K562 (cell line): Measurements from ENCODE around the gene TMEM117. TPM values are rescaled to one million over a fixed set of nuclear protein-coding genes. Genes with fewer than 3 reads are reported as not detected.

Experiments used
- ATAC-seq: fragments of 200-7000 bp; cut with Tn5 transposase; 3 replicates; pipeline ENCODE4 v1.9.1; 2020; ENCODE audit warnings: moderate library complexity
- BruUV-seq: library from RNA; stranded (reverse); fragments of 400-500 nt; replicated peaks from 2 replicates; lab custom pipeline; 2021; lab: Mats Ljungman, UMichigan
- CTCF ChIA-PET: fragments of 300-600 bp; formaldehyde crosslinking; extraction: SDS; loops from one replicate; lab custom pipeline; 2021; ENCODE audit warnings: low intra/inter-chr PET ratio; lab: Yijun Ruan, JAX
- POLR2A ChIA-PET: fragments of 300-600, 350-650 bp; sonication (Branson Sonifier 250); formaldehyde crosslinking; extraction: SDS; loops from one replicate; lab custom pipeline; 2021; ENCODE audit warnings: antibody characterized with exemption, inconsistent platforms; lab: Yijun Ruan, JAX
- DNase-seq, 4 experiments: peaks; one replicate each; pipeline versions ENCODE4 v3.0.0 to v3.0.0-alpha.2; 2011 to 2018; ENCODE audit warnings: low spot score in 3 of 4, mixed read lengths in 3 of 4; ENCODE audit errors: extremely low read depth in 1 of 4
- FAIRE-seq: peaks from 2 replicates; lab custom pipeline; 2011; peaks lifted over from hg19 to GRCh38; lab: Jason Lieb, UNC
- H2AFZ ChIP-seq: 2 replicates; pipeline ENCODE4 v1.6.0; 2011; ENCODE audit warnings: low read depth, low read length, control low read depth, inconsistent platforms
- H3K27ac ChIP-seq: fragments of 200-600 bp; 3 replicates; pipeline ENCODE4 v1.8.0; 2011; ENCODE audit warnings: low read depth, mild to moderate bottlenecking, control low read depth, inconsistent platforms, low read length, moderate library complexity, mixed read lengths; ENCODE audit errors: extremely low read depth
- H3K27me3 ChIP-seq, 2 experiments: fragments of 300-600 bp in 1 of 2; 2 replicates in 1 of 2; 3 replicates in 1 of 2; pipeline versions ENCODE4 v1.6.0 to v1.8.0; 2011; ENCODE audit warnings: inconsistent platforms in 2 of 2, low read length in 2 of 2, mild to moderate bottlenecking in 1 of 2, mixed read lengths in 1 of 2, moderate library complexity in 1 of 2; ENCODE audit not compliant: control insufficient read depth in 2 of 2, insufficient read depth in 2 of 2
- H3K36me3 ChIP-seq: fragments of 300-600 bp; 3 replicates; pipeline ENCODE4 v1.8.0; 2011; ENCODE audit warnings: mild to moderate bottlenecking, low read length, inconsistent platforms; ENCODE audit not compliant: control insufficient read depth, insufficient read depth
- H3K4me1 ChIP-seq, 2 experiments: fragments of 200-600 bp in 1 of 2; replicated peaks in 1 of 2; 2 replicates in 1 of 2; 3 replicates in 1 of 2; pipeline versions ENCODE4 v1.5.1 to v1.8.0; 2011; ENCODE audit warnings: inconsistent platforms in 2 of 2, low read length in 2 of 2, mild to moderate bottlenecking in 1 of 2, mixed read lengths in 1 of 2, moderate library complexity in 1 of 2; ENCODE audit not compliant: control insufficient read depth in 2 of 2, insufficient read depth in 2 of 2
- H3K4me2 ChIP-seq: 2 replicates; pipeline ENCODE4 v1.6.1; 2011; ENCODE audit warnings: low read length, control low read depth, inconsistent platforms, mixed read lengths; ENCODE audit not compliant: insufficient read depth
- H3K4me3 ChIP-seq: fragments of 200-600 bp; sonication (generic), shearing (Covaris generic); 2 replicates; pipeline ENCODE4 v1.5.1; 2016; ENCODE audit warnings: control low read depth, inconsistent platforms
- H3K79me2 ChIP-seq: fragments of 200-600 bp; 3 replicates; pipeline ENCODE4 v1.8.0; 2011; ENCODE audit warnings: low read length, inconsistent platforms; ENCODE audit not compliant: control insufficient read depth, insufficient read depth
- H3K9ac ChIP-seq, 2 experiments: 2 replicates each; pipeline versions ENCODE4 v1.6.0 to v1.6.1; 2011; ENCODE audit warnings: low read depth in 2 of 2, low read length in 2 of 2, control low read depth in 1 of 2, inconsistent platforms in 1 of 2, mild to moderate bottlenecking in 1 of 2, mixed read lengths in 1 of 2; ENCODE audit not compliant: insufficient read depth in 1 of 2
- H3K9me1 ChIP-seq: one replicate; pipeline ENCODE4 v1.6.0; 2011; ENCODE audit warnings: inconsistent platforms, mild to moderate bottlenecking, low read length, moderate library complexity; ENCODE audit not compliant: control insufficient read depth, insufficient read depth
- H3K9me3 ChIP-seq: replicated peaks from 2 replicates; pipeline ENCODE4 v1.5.1; 2011; ENCODE audit warnings: low read depth, low read length, inconsistent platforms; ENCODE audit not compliant: control insufficient read depth, insufficient read depth
- H4K20me1 ChIP-seq: replicated peaks from 2 replicates; pipeline ENCODE4 v1.6.1; 2011; ENCODE audit warnings: low read length, inconsistent platforms, mixed read lengths; ENCODE audit not compliant: control insufficient read depth, insufficient read depth
- ASH1L ChIP-seq: fragments of 450-650 bp; IDR thresholded peaks from 2 replicates; pipeline ENCODE4 v1.6.1; 2018; ENCODE audit warnings: borderline replicate concordance, mild to moderate bottlenecking, low read depth; ENCODE audit not compliant: partially characterized antibody
- CCAR2 ChIP-seq: fragments of 200-400 bp; formaldehyde crosslinking; IDR thresholded peaks from 2 replicates; pipeline ENCODE4 v1.6.1; 2017; ENCODE audit warnings: mild to moderate bottlenecking, low read depth, low read length
- CEBPB ChIP-seq: fragments of 450-650 bp; IDR thresholded peaks from 2 replicates; pipeline ENCODE4 v1.6.1; 2016; ENCODE audit warnings: missing genetic modification characterization, missing compliant biosample characterization
- CHD1 ChIP-seq: fragments of 200-600 bp; sonication (generic); IDR thresholded peaks from one replicate; pipeline ENCODE4 v1.6.1; 2012; ENCODE audit warnings: mild to moderate bottlenecking, moderate library complexity, low read length, inconsistent platforms
- FOXM1 ChIP-seq, 2 experiments: fragments of 450-650 bp in 1 of 2; sonication (generic) in 1 of 2; formaldehyde crosslinking in 1 of 2; IDR thresholded peaks; 2 replicates each; pipeline versions ENCODE4 v1.6.1 to v1.9.0; 2017 to 2022; ENCODE audit warnings: low read depth in 2 of 2, mild to moderate bottlenecking in 2 of 2, missing genetic modification reagents in 1 of 2, moderate library complexity in 1 of 2
- NR2F6 ChIP-seq: fragments of 450-650 bp; formaldehyde crosslinking; IDR thresholded peaks from 2 replicates; pipeline ENCODE4 v1.4.0; 2020; ENCODE audit warnings: mild to moderate bottlenecking
- RBM17 ChIP-seq: fragments of 200-400 bp; formaldehyde crosslinking; IDR thresholded peaks from 2 replicates; pipeline ENCODE4 v1.6.1; 2017; ENCODE audit warnings: low read depth, mild to moderate bottlenecking, low read length, borderline replicate concordance
- SRSF9 ChIP-seq: fragments of 200-400 bp; formaldehyde crosslinking; IDR thresholded peaks from 2 replicates; pipeline ENCODE4 v1.6.1; 2017; ENCODE audit warnings: low read depth, low read length, borderline replicate concordance
- U2AF1 ChIP-seq: fragments of 200-400 bp; formaldehyde crosslinking; optimal IDR thresholded peaks from 2 replicates; pipeline ENCODE3; 2017; ENCODE audit warnings: mild to moderate bottlenecking, low read depth, low read length, moderate library complexity
- ZNF175 ChIP-seq: fragments of 200-800 bp; sonication (Bioruptor generic); IDR thresholded peaks from 2 replicates; pipeline ENCODE4 v1.6.1; 2016; ENCODE audit warnings: low read depth, mild to moderate bottlenecking, missing genetic modification characterization, missing compliant biosample characterization
- ZNF184 ChIP-seq: sonication (generic); formaldehyde crosslinking; IDR thresholded peaks from 2 replicates; pipeline ENCODE4 v1.5.0; 2020; ENCODE audit warnings: missing genetic modification reagents
- ZNF347 ChIP-seq: fragments of 450-650 bp; formaldehyde crosslinking; IDR thresholded peaks from 2 replicates; pipeline ENCODE4 v1.4.0; 2020; ENCODE audit warnings: low read depth, mild to moderate bottlenecking, moderate library complexity
- ZNF79 ChIP-seq: fragments of 250-450 bp; sonication (Bioruptor Pico); IDR thresholded peaks from 2 replicates; pipeline ENCODE4 v1.4.0; 2020; ENCODE audit warnings: low read depth, mild to moderate bottlenecking, moderate library complexity
- WGBS: fragments of 100-300 bp; shearing (Covaris generic); methylation state at CpG from one replicate; pipeline ENCODE4 v1.1.6; 2016; ENCODE audit warnings: low coverage, mixed read lengths; ENCODE audit not compliant: insufficient coverage; ENCODE audit errors: missing lambda C conversion rate; 5-methylcytosine and 5-hydroxymethylcytosine counted together
- in situ Hi-C: fragments of 300-500 bp; cut with MboI; formaldehyde crosslinking; loops from 4 replicates; pipeline ENCODE4 v1.15.0; 2018; ENCODE audit warnings: inconsistent platforms, mixed read lengths
- intact Hi-C: fragments of 100-400 bp; cut with micrococcal nuclease; formaldehyde crosslinking; loops from 2 replicates; pipeline ENCODE4 v1.14.2; 2022
- polyA plus RNA-seq, 8 experiments: library from polyadenylated mRNA; depleted of rRNA in 4 of 8; stranded (reverse) in 5 of 8; unstranded in 3 of 8; fragments of >200 nt; fragmentation: Nextera tagmentation in 2 of 8; fragmentation: Illumina TruSeq in 1 of 8; extraction: Ambion mirVana in 2 of 8; extraction: Trizol in 1 of 8; gene quantifications; 2 replicates each; pipeline versions ENCODE4 v1.2.1 to v1.2.3, GENCODE V29; 2011 to 2014; ENCODE audit warnings: inconsistent platforms in 1 of 8, missing spikeins in 1 of 8
- total RNA-seq, 7 experiments: library from RNA; depleted of rRNA in 6 of 7; stranded (reverse); fragments of >200 nt in 6 of 7; fragmentation: Illumina TruSeq in 2 of 7; extraction: Trizol in 2 of 7; gene quantifications; 2 replicates each; pipeline versions ENCODE4 v1.2.1 to v1.2.3, GENCODE V29; 2011 to 2021; ENCODE audit warnings: low replicate concordance in 1 of 7
- TF ChIP-seq, protein P1 (sequence below): fragments of 450-650 bp; formaldehyde crosslinking; conservative IDR thresholded peaks from 2 replicates; pipeline ENCODE4 v1.4.0; 2022; ENCODE audit warnings: mild to moderate bottlenecking, missing genetic modification characterization
- TF ChIP-seq, protein P2 (sequence below): sonication (generic); formaldehyde crosslinking; IDR thresholded peaks from 2 replicates; pipeline ENCODE4 v1.8.0; 2022; ENCODE audit warnings: missing genetic modification reagents, mild to moderate bottlenecking, moderate library complexity, borderline replicate concordance
- TF ChIP-seq, protein P3 (sequence below), 2 experiments: fragments of 450-650 bp; IDR thresholded peaks; 2 replicates each; pipeline ENCODE4 v1.6.1; 2016
- TF ChIP-seq, protein P4 (sequence below): fragments of 450-650 bp; formaldehyde crosslinking; IDR thresholded peaks from 2 replicates; pipeline ENCODE4 v1.4.0; 2022; ENCODE audit warnings: missing genetic modification characterization
- TF ChIP-seq, protein P5 (sequence below): fragments of 250-450 bp; sonication (Bioruptor Pico); IDR thresholded peaks from 2 replicates; pipeline ENCODE4 v1.6.1; 2021; ENCODE audit warnings: mild to moderate bottlenecking

The TMEM117 gene
- total and polyA plus RNA-seq, 9 of the 15 experiments (the other 6 are each of a cell fraction or from before 2014, with no cell fraction given): 0.31 to 2.8 (median 1.0) TPM

DNA sequence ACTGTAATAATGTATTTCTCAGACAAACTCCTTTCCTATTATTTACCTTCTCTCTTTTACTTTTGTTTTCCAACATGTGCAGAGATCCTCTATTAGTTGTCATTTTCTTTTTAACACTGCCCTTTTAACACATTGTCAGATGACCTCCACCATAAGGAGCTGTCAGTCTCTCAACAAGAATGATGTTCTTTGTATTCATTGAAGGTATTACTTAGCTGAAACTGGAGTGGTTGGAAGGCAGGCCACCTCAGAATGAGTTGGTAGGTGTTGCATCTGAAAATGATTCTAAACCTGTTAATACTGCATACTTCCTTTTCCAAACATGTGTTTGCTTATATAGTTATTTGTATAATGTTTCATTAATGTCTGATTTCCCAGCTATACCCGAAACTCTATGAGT lies 16.9 kb downstream of the TMEM117 start:
- Histone ChIP-seq H3K36me3 (no peaks in the 10 kb centered on the region), H4K20me1 (no peaks in the 10 kb centered on the region), H3K4me3 (no peak overlapping the region), H3K4me2 (no peak overlapping the region), H3K9ac (no peak overlapping the region), H3K4me1 (no peaks in the 10 kb centered on the region), H3K27ac (no peak overlapping the region), H3K9me1 (no peaks in the 10 kb centered on the region), H3K27me3 (no peaks in the 10 kb centered on the region; a peak in 1 of 5 replicates), H3K79me2 (no peaks in the 10 kb centered on the region), H3K9me3 (no peaks in the 10 kb centered on the region), H2AFZ (no peak overlapping the region)
- no TSS peak for BruUV-seq
- FAIRE-seq (no peak), DNase-seq (no peak), ATAC-seq (no peak)
- ChIA-PET CTCF (no interaction called here), POLR2A (interaction anchor here (1.0 to 1.6 kb wide), 2 partner anchors 17 to 82 kb away, joined by 6 to 8 read pairs; partner anchors contain the start of gene TMEM117)
- intact Hi-C loops (no loop called here), in situ Hi-C loops (no loop called here)
- WGBS: 0% methylated on average over 1 of the region's 1 CpG
- TF ChIP-seq ASH1L (no peak), U2AF1 (no peak), CEBPB (tag) (no peak), ZNF175 (CRISPR knock-in tag) (no peak), NR2F6 (CRISPR knock-in tag) (no peak), ZNF79 (CRISPR knock-in tag) (no peak), CHD1 (no peak), ZNF184 (no peak), SRSF9 (no peak), FOXM1 (IDR thresholded peaks at IDR 0.05; ENCODE audit: low read depth) (no peak), FOXM1 (CRISPR knock-in tag; IDR thresholded peaks at IDR 0.05; ENCODE audit: low read depth) (no peak), RBM17 (no peak), CCAR2 (no peak), ZNF347 (CRISPR knock-in tag) (no peak)
- TF ChIP-seq, protein P1, sequence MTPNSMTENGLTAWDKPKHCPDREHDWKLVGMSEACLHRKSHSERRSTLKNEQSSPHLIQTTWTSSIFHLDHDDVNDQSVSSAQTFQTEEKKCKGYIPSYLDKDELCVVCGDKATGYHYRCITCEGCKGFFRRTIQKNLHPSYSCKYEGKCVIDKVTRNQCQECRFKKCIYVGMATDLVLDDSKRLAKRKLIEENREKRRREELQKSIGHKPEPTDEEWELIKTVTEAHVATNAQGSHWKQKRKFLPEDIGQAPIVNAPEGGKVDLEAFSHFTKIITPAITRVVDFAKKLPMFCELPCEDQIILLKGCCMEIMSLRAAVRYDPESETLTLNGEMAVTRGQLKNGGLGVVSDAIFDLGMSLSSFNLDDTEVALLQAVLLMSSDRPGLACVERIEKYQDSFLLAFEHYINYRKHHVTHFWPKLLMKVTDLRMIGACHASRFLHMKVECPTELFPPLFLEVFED (CRISPR knock-in tag): no peak
- TF ChIP-seq, protein P2, sequence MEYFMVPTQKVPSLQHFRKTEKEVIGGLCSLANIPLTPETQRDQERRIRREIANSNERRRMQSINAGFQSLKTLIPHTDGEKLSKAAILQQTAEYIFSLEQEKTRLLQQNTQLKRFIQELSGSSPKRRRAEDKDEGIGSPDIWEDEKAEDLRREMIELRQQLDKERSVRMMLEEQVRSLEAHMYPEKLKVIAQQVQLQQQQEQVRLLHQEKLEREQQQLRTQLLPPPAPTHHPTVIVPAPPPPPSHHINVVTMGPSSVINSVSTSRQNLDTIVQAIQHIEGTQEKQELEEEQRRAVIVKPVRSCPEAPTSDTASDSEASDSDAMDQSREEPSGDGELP (CRISPR knock-in tag): no peak
- TF ChIP-seq, protein P3, sequence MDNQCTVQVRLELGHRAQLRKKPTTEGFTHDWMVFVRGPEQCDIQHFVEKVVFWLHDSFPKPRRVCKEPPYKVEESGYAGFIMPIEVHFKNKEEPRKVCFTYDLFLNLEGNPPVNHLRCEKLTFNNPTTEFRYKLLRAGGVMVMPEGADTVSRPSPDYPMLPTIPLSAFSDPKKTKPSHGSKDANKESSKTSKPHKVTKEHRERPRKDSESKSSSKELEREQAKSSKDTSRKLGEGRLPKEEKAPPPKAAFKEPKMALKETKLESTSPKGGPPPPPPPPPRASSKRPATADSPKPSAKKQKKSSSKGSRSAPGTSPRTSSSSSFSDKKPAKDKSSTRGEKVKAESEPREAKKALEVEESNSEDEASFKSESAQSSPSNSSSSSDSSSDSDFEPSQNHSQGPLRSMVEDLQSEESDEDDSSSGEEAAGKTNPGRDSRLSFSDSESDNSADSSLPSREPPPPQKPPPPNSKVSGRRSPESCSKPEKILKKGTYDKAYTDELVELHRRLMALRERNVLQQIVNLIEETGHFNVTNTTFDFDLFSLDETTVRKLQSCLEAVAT (IDR thresholded peaks at IDR 0.05): no peak
- TF ChIP-seq, protein P4, sequence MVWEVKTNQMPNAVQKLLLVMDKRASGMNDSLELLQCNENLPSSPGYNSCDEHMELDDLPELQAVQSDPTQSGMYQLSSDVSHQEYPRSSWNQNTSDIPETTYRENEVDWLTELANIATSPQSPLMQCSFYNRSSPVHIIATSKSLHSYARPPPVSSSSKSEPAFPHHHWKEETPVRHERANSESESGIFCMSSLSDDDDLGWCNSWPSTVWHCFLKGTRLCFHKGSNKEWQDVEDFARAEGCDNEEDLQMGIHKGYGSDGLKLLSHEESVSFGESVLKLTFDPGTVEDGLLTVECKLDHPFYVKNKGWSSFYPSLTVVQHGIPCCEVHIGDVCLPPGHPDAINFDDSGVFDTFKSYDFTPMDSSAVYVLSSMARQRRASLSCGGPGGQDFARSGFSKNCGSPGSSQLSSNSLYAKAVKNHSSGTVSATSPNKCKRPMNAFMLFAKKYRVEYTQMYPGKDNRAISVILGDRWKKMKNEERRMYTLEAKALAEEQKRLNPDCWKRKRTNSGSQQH (CRISPR knock-in tag): no peak
- TF ChIP-seq, protein P5, sequence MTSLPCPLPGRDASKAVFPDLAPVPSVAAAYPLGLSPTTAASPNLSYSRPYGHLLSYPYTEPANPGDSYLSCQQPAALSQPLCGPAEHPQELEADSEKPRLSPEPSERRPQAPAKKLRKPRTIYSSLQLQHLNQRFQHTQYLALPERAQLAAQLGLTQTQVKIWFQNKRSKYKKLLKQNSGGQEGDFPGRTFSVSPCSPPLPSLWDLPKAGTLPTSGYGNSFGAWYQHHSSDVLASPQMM (CRISPR knock-in tag): no peak
